Measurements from ENCODE around the gene VTI1B. TPM values are rescaled to one million over a fixed set of nuclear protein-coding genes. Genes with fewer than 3 reads are reported as not detected.

VTI1B gene
- total and polyA plus RNA-seq, 2 donors (not counting 3 experiments of a cell fraction or from before 2014, with no cell fraction given), result 23.8 to 90.0 TPM

DNA sequence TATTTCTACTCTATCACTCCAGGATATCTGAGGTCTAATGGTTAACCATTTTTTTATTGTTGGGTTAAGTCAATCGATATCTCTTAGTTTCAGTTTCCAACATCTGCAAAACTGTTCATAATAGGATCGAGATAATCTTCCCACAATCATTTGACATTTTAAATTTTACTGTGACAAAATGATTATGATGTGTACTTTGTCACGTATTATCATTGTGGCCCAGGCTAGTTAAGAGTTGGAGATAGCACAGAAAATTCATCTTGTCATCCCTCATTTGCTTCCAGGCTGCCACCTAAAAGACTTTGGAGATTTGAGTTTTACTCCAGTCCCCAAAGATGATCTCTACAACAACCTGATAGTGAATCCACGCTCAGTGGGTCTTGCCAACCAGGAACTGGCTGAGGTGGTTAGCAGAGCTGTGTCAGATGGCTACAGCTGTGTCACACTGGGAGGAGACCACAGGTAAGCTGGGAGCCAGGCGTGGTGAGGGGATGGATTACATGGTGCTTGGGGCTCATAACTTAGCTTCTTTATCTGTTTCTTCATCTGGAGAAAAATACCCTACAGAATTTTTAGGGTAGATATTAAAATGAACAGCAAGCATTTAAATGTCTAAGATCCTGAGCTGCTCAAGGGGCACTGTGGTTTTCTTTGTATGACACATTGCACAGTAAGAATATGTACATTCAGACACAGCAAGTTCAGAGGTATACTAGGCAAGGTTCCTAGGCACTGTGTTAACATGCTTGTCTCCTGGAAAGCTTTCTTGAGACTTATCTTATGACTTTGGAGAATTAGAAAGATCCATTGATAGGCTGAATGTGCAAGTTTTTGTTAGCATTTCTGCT, 32.3 kb downstream of the VTI1B start:
- no peaks in the 10 kb centered on the region for H3K9me3 ChIP-seq (replicated peaks; ENCODE audit: control insufficient read depth, insufficient read depth, low read length)
- no peak overlapping the region for H2AFZ ChIP-seq (ENCODE audit: low read depth, low read length)
- no peak overlapping the region for H3K9ac ChIP-seq (replicated peaks; ENCODE audit: extremely low read depth, insufficient read depth, low read length)
- no peaks in the 10 kb centered on the region for H3K9me1 ChIP-seq (replicated peaks; ENCODE audit: control insufficient read depth, extremely low read depth, insufficient read depth, low read length)
- intact Hi-C loops (cut with micrococcal nuclease) (no loop called here), dilution Hi-C loops (cut with MboI; ENCODE audit: extremely low pct_ligation_motif_present, low sequenced_read_pairs) (no loop called here)
- H3K36me3 ChIP-seq (ENCODE audit: control insufficient read depth in 2 of 2, extremely low read depth in 1 of 2, insufficient read depth in 2 of 2, low read length in 2 of 2), result peaks cover 0 to 2% of the 10 kb centered on the region in 2 experiments
- no TSS peak for BruUV-seq (replicated peaks)
- H3K4me1 ChIP-seq (ENCODE audit: control insufficient read depth, extremely low read depth, insufficient read depth, low read length), result no peaks in the 10 kb centered on the region
- POLR2A ChIA-PET, result no interaction called here
- H3K27me3 ChIP-seq (ENCODE audit: control insufficient read depth in 2 of 2, insufficient read depth in 2 of 2, low read length in 2 of 2), result no peaks in the 10 kb centered on the region
- CTCF ChIA-PET, result interaction anchor here (0.7 to 3.3 kb wide), 8 partner anchors 12 to 71 kb away, joined by 3 to 21 read pairs (median 4); no protein-coding TSS in a partner anchor
- no peak overlapping the region for H3K4me3 ChIP-seq (replicated peaks in 1 of 3; ENCODE audit: insufficient read depth in 1 of 3, low read depth in 1 of 3, low read length in 3 of 3)
- H4K20me1 ChIP-seq (replicated peaks; ENCODE audit: control insufficient read depth, extremely low read depth, insufficient read depth, low read length), result no peaks in the 10 kb centered on the region
- H3K4me2 ChIP-seq (ENCODE audit: insufficient read depth, low read length), result no peak overlapping the region
- DNase-seq (ENCODE audit: low read depth, low spot score), result no peak
- TF ChIP-seq POLR2AphosphoS5 (IDR thresholded peaks at IDR 0.05; ENCODE audit: insufficient read depth, low read depth, low read length) (no peak), POLR2A (IDR thresholded peaks at IDR 0.05; ENCODE audit: low read depth, low read length) (no peak)
- no peak overlapping the region for H3K27ac ChIP-seq (ENCODE audit: insufficient read depth, low read depth, low read length)
- FAIRE-seq, result no peak
- no peaks in the 10 kb centered on the region for H3K79me2 ChIP-seq (ENCODE audit: control insufficient read depth, insufficient read depth, low read length)

DNA sequence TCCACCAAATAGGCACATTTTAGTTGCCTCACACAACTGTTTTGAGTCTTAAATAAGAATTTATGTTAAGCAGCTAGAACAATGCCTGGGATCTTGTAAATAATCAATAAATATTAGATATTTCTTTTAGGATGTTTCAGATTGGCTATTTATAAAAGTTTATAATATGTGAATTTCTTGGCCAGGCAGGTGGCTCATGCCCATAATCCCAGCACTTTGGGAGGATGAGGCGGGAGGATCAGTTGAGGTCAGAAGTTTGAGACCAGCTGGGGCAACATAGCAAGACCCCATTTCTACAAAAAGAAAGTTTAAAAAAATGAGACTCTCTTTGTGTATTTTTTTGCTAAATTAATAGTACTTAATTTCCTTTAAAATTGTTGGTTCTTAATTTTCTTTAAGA, 33.0 kb downstream of the VTI1B start:
- no peak overlapping the region for H3K4me3 ChIP-seq (replicated peaks in 1 of 3; ENCODE audit: insufficient read depth in 1 of 3, low read depth in 1 of 3, low read length in 3 of 3)
- H3K9ac ChIP-seq (replicated peaks; ENCODE audit: extremely low read depth, insufficient read depth, low read length), result no peak overlapping the region
- POLR2A ChIA-PET, result no interaction called here
- no peaks in the 10 kb centered on the region for H3K9me1 ChIP-seq (replicated peaks; ENCODE audit: control insufficient read depth, extremely low read depth, insufficient read depth, low read length)
- H3K27me3 ChIP-seq (ENCODE audit: control insufficient read depth in 2 of 2, insufficient read depth in 2 of 2, low read length in 2 of 2), result no peaks in the 10 kb centered on the region
- H3K36me3 ChIP-seq (ENCODE audit: control insufficient read depth in 2 of 2, extremely low read depth in 1 of 2, insufficient read depth in 2 of 2, low read length in 2 of 2), result peaks cover 0 to 2% of the 10 kb centered on the region in 2 experiments
- no peak overlapping the region for H3K27ac ChIP-seq (ENCODE audit: insufficient read depth, low read depth, low read length)
- H3K4me2 ChIP-seq (ENCODE audit: insufficient read depth, low read length), result no peak overlapping the region
- no peaks in the 10 kb centered on the region for H4K20me1 ChIP-seq (replicated peaks; ENCODE audit: control insufficient read depth, extremely low read depth, insufficient read depth, low read length)
- no peaks in the 10 kb centered on the region for H3K79me2 ChIP-seq (ENCODE audit: control insufficient read depth, insufficient read depth, low read length)
- BruUV-seq (replicated peaks), result no TSS peak
- dilution Hi-C loops (cut with MboI; ENCODE audit: extremely low pct_ligation_motif_present, low sequenced_read_pairs), result no loop called here
- TF ChIP-seq JUN (IDR thresholded peaks at IDR 0.05; ENCODE audit: borderline replicate concordance, insufficient read depth, insufficient read length, low read depth) (no peak), FOS (IDR thresholded peaks at IDR 0.05; ENCODE audit: borderline replicate concordance, insufficient read depth, low read length) (no peak), POLR2AphosphoS5 (IDR thresholded peaks at IDR 0.05; ENCODE audit: insufficient read depth, low read depth, low read length) (no peak), GATA2 (IDR thresholded peaks at IDR 0.05; ENCODE audit: insufficient read depth, insufficient read length, low read depth, low read length) (no peak), EZH2 (IDR thresholded peaks at IDR 0.05; ENCODE audit: borderline replicate concordance, low read depth, low read length, severe bottlenecking) (no peak), MYC (IDR thresholded peaks at IDR 0.05; ENCODE audit: low read depth, low read length) (no peak), POLR2A (IDR thresholded peaks at IDR 0.05; ENCODE audit: low read depth, low read length) (no peak)
- TF ChIP-seq, protein P1, sequence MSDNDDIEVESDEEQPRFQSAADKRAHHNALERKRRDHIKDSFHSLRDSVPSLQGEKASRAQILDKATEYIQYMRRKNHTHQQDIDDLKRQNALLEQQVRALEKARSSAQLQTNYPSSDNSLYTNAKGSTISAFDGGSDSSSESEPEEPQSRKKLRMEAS (IDR thresholded peaks at IDR 0.05; ENCODE audit: insufficient read depth, insufficient read length), result no peak
- TF ChIP-seq, protein P2, sequence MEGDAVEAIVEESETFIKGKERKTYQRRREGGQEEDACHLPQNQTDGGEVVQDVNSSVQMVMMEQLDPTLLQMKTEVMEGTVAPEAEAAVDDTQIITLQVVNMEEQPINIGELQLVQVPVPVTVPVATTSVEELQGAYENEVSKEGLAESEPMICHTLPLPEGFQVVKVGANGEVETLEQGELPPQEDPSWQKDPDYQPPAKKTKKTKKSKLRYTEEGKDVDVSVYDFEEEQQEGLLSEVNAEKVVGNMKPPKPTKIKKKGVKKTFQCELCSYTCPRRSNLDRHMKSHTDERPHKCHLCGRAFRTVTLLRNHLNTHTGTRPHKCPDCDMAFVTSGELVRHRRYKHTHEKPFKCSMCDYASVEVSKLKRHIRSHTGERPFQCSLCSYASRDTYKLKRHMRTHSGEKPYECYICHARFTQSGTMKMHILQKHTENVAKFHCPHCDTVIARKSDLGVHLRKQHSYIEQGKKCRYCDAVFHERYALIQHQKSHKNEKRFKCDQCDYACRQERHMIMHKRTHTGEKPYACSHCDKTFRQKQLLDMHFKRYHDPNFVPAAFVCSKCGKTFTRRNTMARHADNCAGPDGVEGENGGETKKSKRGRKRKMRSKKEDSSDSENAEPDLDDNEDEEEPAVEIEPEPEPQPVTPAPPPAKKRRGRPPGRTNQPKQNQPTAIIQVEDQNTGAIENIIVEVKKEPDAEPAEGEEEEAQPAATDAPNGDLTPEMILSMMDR (IDR thresholded peaks at IDR 0.05; ENCODE audit: extremely low read depth in 1 of 2, insufficient read depth in 1 of 2, low read depth in 1 of 2, low read length in 2 of 2), result no peak
- CTCF ChIA-PET, result interaction anchor here (1.2 to 2.0 kb wide), 4 partner anchors 16 to 114 kb away, joined by 3 to 6 read pairs (median 4); no protein-coding TSS in a partner anchor
- H2AFZ ChIP-seq (ENCODE audit: low read depth, low read length), result no peak overlapping the region
- no peak for DNase-seq (ENCODE audit: low read depth, low spot score)
- H3K4me1 ChIP-seq (ENCODE audit: control insufficient read depth, extremely low read depth, insufficient read depth, low read length), result no peaks in the 10 kb centered on the region
- intact Hi-C loops (cut with micrococcal nuclease), result no loop called here
- no peak for FAIRE-seq
- no peaks in the 10 kb centered on the region for H3K9me3 ChIP-seq (replicated peaks; ENCODE audit: control insufficient read depth, insufficient read depth, low read length)

Measured in endothelial cell of umbilical vein (primary cell).